ENCODE results near the gene AREL1. TPM values are rescaled to one million over a fixed set of nuclear protein-coding genes. Genes with fewer than 3 reads are reported as not detected.
"Not testable (repeated sequence)": the region's sequence is repeated elsewhere in the genome, so short reads cannot be mapped to it uniquely, and the experiment has no call there.

The AREL1 gene, protein sequence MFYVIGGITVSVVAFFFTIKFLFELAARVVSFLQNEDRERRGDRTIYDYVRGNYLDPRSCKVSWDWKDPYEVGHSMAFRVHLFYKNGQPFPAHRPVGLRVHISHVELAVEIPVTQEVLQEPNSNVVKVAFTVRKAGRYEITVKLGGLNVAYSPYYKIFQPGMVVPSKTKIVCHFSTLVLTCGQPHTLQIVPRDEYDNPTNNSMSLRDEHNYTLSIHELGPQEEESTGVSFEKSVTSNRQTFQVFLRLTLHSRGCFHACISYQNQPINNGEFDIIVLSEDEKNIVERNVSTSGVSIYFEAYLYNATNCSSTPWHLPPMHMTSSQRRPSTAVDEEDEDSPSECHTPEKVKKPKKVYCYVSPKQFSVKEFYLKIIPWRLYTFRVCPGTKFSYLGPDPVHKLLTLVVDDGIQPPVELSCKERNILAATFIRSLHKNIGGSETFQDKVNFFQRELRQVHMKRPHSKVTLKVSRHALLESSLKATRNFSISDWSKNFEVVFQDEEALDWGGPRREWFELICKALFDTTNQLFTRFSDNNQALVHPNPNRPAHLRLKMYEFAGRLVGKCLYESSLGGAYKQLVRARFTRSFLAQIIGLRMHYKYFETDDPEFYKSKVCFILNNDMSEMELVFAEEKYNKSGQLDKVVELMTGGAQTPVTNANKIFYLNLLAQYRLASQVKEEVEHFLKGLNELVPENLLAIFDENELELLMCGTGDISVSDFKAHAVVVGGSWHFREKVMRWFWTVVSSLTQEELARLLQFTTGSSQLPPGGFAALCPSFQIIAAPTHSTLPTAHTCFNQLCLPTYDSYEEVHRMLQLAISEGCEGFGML
- total RNA-seq, result 10 to 100 TPM; 29.1 to 29.5 TPM

DNA sequence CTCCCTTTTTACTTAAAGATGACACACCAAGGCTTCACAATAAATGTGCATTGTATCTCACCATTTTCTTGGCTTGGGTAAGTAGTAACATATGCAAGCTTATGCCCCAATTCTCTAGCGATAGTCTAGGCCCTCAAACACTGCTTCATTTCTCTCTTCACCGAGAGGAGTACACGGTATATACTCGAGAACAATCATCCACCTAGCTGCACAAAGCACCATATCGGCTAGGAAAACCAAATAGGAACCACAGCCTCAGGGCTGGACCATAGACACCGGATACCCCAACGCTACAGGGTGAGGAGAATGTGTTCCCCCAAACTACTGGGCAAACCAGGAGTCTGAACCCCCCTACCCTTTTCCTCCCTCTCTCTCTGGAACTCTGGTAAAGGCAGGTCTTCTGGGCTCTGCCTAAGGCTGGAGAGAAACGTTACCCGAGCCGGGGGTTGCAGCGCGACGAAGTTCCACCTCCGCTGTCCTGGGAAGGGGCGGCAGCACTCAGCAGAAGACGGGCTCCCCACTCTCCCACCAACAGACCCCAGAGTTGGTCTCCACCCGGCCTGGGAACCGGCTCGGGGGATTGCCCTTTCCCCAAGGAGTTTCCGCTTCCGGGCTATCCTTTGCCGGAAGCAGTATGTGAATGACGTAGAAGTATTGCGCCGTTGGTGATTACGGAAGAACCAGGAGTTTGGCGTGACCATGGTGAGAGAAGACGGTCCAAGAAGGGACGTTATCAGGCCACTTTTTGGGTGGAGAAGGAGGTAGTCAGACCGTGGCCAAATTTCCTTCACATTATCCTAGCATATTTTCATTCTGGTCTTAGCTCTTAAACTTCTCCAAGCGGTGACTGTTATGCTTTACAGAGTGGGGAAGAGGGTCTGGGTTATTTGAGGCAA lies at the start of gene AREL1, which contains the start of gene FCF1:
AREL1 (minus strand) TSS at position 582 of the 896 bp plus-strand sequence. CDS start 27,465 bp downstream, outside the sequence.
FCF1 (plus strand) TSS at position 646 of the 896 bp plus-strand sequence; CDS start at position 700, 54 bp downstream.
- DNase-seq, result peak; percentile 93
- Mint-ChIP-seq H3K4me1 (ENCODE audit: low read depth) (peaks cover 47% of the 10 kb centered on the region), H3K27ac (peak within 1 kb of the TSS; percentile 90), H3K9me3 (no peaks in the 10 kb centered on the region), H3K27me3 (ENCODE audit: low read depth) (no peaks in the 10 kb centered on the region), H3K4me3 (peak within 1 kb of the TSS; percentile 97), H3K36me3 (ENCODE audit: low read depth) (peaks cover 18% of the 10 kb centered on the region)
- CTCF ChIA-PET, result no interaction called here
- intact Hi-C loops (cut with micrococcal nuclease), result loop anchor here (1.0 to 5.0 kb wide), 4 partner anchors 51 to 464 kb away; partner anchors contain the start of genes TMED10 and YLPM1

DNA sequence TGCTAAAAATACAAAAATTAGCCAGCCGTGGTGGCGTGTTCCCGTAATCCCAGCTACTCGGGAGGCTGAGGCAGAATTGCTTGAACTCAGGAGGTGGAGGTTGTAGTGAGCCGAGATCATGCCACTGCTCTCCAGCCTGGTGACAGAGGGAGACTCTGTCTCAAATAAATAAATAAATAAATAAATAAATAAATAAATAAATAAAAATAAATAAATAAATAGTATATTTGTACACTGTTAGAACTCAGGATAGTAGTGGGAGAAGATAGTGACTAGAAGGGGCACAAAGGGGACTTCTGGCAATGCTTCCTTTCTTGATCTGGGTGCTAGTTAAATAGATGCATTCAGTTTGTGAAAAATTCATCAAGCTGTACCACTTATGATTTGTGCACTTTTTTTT lies 45.6 kb upstream of the AREL1 start:
- H3K4me3 Mint-ChIP-seq; H3K9me3 Mint-ChIP-seq; H3K27ac Mint-ChIP-seq; DNase-seq; H3K36me3 Mint-ChIP-seq (ENCODE audit: low read depth); H3K27me3 Mint-ChIP-seq (ENCODE audit: low read depth); intact Hi-C loops (cut with micrococcal nuclease); CTCF ChIA-PET: not testable (repeated sequence)
- peaks cover 11% of the 10 kb centered on the region for H3K4me1 Mint-ChIP-seq (ENCODE audit: low read depth)

DNA sequence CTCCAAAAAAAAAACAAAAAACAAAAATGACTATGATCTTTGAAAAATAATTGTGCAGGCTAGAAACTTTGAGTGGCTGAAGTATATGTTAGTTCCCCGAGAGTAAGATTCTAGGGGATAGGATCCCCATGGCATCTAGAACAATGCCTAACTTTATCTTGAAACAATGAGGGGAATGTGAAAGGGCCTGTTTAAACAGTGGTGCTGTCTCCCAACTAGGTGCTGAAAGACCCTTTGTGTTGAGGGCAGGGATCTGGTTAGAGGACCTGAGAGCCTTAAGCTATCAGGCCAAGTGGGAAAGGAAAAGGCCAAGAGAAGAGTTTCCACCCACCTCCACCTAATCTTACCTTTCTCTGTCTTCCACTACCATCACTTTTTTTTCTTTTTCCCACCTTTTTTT lies 43.4 kb upstream of the AREL1 start:
- CTCF ChIA-PET, result no interaction called here

DNA sequence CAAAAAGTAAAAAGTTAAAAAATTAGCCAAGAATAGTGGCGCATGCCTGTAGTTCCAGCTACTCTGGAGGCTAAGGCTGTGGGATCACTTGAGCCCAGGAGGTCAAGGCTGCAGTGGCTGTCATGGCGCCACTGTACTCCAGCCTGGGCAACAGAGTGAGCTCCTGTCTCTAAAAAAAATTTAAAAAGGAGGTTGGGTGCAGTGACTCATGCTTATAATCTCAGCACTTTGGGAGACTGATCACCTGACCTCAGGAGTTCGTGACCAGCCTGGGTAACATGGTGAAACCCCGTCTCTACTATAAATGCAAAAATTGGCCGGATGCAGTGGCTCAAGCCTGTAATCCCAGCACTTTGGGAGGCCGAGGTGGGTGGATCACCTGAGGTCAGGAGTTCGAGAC lies 42.0 kb upstream of the AREL1 start:
- intact Hi-C loops (cut with micrococcal nuclease), result no loop called here
- CTCF ChIA-PET, result no interaction called here
- Mint-ChIP-seq H3K27me3 (ENCODE audit: low read depth) (no peaks in the 10 kb centered on the region), H3K4me3 (no peak overlapping the region), H3K36me3 (ENCODE audit: low read depth) (peaks cover 2% of the 10 kb centered on the region), H3K9me3 (peaks cover 7% of the 10 kb centered on the region), H3K27ac (no peak overlapping the region), H3K4me1 (ENCODE audit: low read depth) (no peaks in the 10 kb centered on the region)
- DNase-seq, result no peak

More for the DNA sequence above, 43.4 kb upstream of the AREL1 start:
- intact Hi-C loops (cut with micrococcal nuclease), result no loop called here
- Mint-ChIP-seq H3K4me1 (ENCODE audit: low read depth) (peaks cover under 1% of the 10 kb centered on the region), H3K9me3 (peaks cover 7% of the 10 kb centered on the region), H3K27me3 (ENCODE audit: low read depth) (no peaks in the 10 kb centered on the region), H3K27ac (no peak overlapping the region), H3K36me3 (ENCODE audit: low read depth) (peaks cover 2% of the 10 kb centered on the region), H3K4me3 (no peak overlapping the region)
- no peak for DNase-seq

DNA sequence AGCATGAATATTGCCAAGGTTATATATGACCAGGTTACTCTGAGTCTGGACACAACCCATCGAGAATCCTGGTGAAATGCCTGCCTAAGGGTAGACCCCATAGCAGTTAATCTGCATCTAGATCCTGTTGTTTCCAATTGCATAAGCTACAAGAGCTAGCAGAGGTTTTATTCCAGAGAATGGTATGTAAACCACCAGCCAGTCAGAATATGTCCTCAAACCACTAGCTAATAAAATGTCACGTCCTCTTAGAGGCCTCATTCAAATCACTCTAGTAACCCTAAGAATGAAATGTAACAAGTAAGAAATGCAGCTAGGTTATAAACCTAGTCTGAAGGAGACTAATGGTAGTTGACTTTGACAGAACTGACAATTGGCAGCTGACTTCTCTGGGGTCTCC lies 41.3 kb upstream of the AREL1 start:
- Mint-ChIP-seq H3K4me1 (ENCODE audit: low read depth) (no peaks in the 10 kb centered on the region), H3K27ac (no peak overlapping the region), H3K4me3 (no peak overlapping the region), H3K27me3 (ENCODE audit: low read depth) (no peaks in the 10 kb centered on the region), H3K36me3 (ENCODE audit: low read depth) (peaks cover 2% of the 10 kb centered on the region), H3K9me3 (peaks cover 7% of the 10 kb centered on the region)
- DNase-seq, result no peak
- CTCF ChIA-PET, result no interaction called here
- intact Hi-C loops (cut with micrococcal nuclease), result no loop called here

DNA sequence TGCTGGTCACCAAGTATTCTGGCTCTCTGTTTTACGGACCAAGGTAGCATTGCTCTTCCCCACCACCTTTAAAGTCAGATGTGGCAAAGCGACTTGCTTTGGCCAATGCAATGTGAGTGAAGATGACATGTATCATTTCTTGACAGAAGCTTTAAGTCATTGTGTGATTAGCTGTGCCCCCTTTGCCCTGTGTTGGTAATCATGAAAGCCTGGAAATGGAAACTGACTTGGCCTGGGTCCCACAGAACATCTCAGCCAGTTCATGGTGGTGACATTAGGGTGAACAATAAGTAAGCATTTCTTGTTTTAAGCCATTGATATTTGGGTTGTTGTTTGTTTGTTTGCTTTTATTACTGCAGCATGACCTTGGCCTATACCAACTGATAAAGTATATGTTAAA lies 34.4 kb upstream of the AREL1 start:
- Mint-ChIP-seq H3K4me3 (no peak overlapping the region), H3K27ac (no peak overlapping the region), H3K36me3 (ENCODE audit: low read depth) (peaks cover 2% of the 10 kb centered on the region), H3K4me1 (ENCODE audit: low read depth) (no peaks in the 10 kb centered on the region), H3K27me3 (ENCODE audit: low read depth) (no peaks in the 10 kb centered on the region), H3K9me3 (peaks cover 3% of the 10 kb centered on the region)
- intact Hi-C loops (cut with micrococcal nuclease), result no loop called here
- no peak for DNase-seq
- CTCF ChIA-PET, result no interaction called here

DNA sequence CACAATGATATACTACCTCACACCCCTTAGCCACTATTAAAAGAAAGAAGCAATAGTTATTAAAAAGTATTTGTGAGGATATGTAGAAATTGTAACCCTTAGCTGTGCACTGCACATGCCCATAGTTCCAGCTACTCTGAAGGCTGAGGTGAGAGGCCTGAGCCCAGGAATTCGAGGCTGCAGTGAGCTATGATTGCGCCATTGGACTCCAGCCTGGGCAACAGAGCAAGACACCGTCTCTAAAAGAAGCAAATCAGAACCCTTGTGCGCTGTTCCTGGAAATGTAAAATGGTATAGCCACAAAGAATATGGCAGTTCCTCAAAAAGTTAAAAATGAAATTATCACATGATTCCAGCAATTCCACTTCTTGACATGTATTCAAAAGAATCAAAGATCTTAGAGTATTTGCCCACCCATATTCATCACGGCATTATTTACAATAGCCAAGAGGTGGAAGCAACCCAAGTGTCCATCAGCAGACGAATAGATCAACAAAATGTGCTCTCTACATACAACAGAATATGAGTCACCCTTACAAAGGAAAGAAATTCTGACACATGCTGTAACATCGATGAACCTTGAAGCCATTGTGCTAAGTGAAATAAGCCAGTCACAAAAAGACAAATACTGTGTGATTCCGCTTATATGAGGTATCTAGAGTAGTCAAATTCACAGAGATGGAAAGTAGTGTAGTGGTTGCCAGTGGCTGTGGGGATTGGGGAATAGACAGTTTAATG lies 26.6 kb upstream of the AREL1 start:
- no peaks in the 10 kb centered on the region for H3K27me3 Mint-ChIP-seq (ENCODE audit: low read depth)
- no peak overlapping the region for H3K4me3 Mint-ChIP-seq
- intact Hi-C loops (cut with micrococcal nuclease), result no loop called here

DNA sequence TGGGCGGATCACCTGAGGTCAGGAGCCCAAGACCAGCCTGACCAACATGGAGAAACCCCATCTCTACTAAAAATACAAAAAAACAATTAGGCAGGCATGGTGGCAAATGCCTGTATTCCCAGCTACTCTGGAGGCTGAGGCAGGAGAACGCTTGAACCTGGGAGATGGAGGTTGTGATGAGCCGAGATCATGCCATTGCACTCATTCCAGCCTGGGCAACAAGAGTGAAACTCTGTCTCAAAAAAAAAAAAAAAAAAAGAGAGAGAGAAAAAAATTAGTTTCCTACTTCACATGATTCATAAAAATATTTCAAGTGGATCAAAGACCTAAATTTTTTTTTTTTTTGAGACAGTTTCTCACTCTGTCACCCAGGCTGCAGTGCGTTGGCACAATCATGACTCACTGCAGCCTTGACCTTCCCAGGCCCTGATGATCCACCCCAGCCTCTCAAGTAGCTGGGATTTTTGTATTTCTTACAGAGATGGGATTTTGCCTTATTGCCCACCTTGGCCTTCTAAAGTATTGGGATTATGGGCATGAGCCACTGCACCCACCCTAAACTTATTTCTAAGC lies 25.0 kb upstream of the AREL1 start:
- peak; percentile 20 for DNase-seq
- H3K4me1 Mint-ChIP-seq (ENCODE audit: low read depth), result no peaks in the 10 kb centered on the region
- H3K27me3 Mint-ChIP-seq (ENCODE audit: low read depth), result no peaks in the 10 kb centered on the region
- H3K9me3 Mint-ChIP-seq, result no peaks in the 10 kb centered on the region
- CTCF ChIA-PET, result no interaction called here
- intact Hi-C loops (cut with micrococcal nuclease), result no loop called here
- no peak overlapping the region for H3K27ac Mint-ChIP-seq
- peaks cover 30% of the 10 kb centered on the region for H3K36me3 Mint-ChIP-seq (ENCODE audit: low read depth)
- no peak overlapping the region for H3K4me3 Mint-ChIP-seq

More for the DNA sequence above, 26.6 kb upstream of the AREL1 start:
- Mint-ChIP-seq H3K4me1 (ENCODE audit: low read depth) (no peaks in the 10 kb centered on the region), H3K36me3 (ENCODE audit: low read depth) (peaks cover 26% of the 10 kb centered on the region), H3K9me3 (no peaks in the 10 kb centered on the region), H3K27ac (no peak overlapping the region)
- DNase-seq, result no peak
- CTCF ChIA-PET, result no interaction called here

DNA sequence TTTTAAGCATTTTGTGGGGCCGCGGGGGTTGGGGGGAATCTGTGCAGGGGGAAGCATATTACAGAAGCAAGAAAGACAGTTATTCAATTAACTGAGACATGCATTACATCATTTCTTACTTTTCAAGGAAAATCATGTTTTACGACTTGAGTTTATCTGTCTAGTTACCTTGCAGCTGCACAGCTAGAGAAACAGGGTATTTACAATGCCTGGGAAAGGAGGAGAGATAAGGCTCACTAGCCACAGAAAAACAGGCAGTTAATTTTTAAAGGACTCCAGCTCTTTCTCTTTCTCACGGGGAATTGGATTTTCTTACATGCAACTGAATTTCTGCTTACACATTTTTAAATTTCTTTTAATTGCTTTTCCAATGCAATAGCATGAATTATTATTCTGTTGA lies 22.2 kb upstream of the AREL1 start:
- no peaks in the 10 kb centered on the region for H3K4me1 Mint-ChIP-seq (ENCODE audit: low read depth)
- H3K27me3 Mint-ChIP-seq (ENCODE audit: low read depth), result no peaks in the 10 kb centered on the region
- intact Hi-C loops (cut with micrococcal nuclease), result no loop called here
- H3K27ac Mint-ChIP-seq, result no peak overlapping the region
- H3K36me3 Mint-ChIP-seq (ENCODE audit: low read depth), result peaks cover 30% of the 10 kb centered on the region
- no peak overlapping the region for H3K4me3 Mint-ChIP-seq
- CTCF ChIA-PET, result interaction anchor here (0.6 to 0.9 kb wide), 3 partner anchors 18 to 169 kb away, joined by 3 to 4 read pairs (median 3); no protein-coding TSS in a partner anchor
- H3K9me3 Mint-ChIP-seq, result no peaks in the 10 kb centered on the region
- DNase-seq, result no peak

DNA sequence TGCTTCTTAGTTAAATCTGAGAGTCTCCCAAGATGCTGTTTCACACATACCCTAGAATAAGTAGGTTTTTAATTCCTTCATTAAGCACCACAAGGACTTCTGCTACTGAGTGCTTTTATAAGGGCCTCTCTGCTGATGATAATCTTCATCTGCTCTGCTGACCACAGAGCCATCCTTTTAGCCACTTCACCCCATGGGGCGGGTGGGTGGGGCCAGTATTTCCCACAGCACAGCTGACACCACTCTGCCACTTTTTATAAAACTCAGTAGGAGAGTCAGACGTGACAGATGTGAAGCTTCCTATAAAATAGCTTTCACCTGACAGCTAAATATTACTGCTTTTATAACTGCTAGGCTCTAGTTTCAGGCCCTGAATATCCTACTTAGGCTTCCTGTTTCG lies 20.3 kb upstream of the AREL1 start:
- H3K27ac Mint-ChIP-seq, result no peak overlapping the region
- CTCF ChIA-PET, result no interaction called here
- peaks cover 22% of the 10 kb centered on the region for H3K36me3 Mint-ChIP-seq (ENCODE audit: low read depth)
- H3K9me3 Mint-ChIP-seq, result no peaks in the 10 kb centered on the region
- intact Hi-C loops (cut with micrococcal nuclease), result no loop called here
- no peaks in the 10 kb centered on the region for H3K4me1 Mint-ChIP-seq (ENCODE audit: low read depth)
- no peaks in the 10 kb centered on the region for H3K27me3 Mint-ChIP-seq (ENCODE audit: low read depth)
- no peak for DNase-seq
- no peak overlapping the region for H3K4me3 Mint-ChIP-seq

DNA sequence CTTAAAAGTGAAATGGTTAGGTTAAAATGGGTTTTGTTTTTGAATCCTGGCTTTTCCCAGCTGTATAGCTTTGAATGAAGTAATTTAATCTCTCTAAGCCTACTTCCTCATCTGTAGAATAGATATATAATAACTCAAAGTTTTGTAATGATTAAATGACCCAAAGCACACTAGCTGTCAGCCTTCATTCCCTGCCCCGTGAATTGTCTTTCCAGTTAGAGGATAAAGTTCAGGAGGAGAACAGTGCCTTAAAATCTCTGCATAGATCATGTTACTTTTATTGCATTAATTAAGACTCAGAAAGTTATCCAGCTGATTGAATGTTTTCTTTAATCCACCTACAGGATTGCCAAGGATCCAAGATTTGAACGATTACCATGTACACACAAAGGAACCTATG lies 19.5 kb upstream of the AREL1 start:
- CTCF ChIA-PET, result no interaction called here
- Mint-ChIP-seq H3K27ac (no peak overlapping the region), H3K36me3 (ENCODE audit: low read depth) (peaks cover 22% of the 10 kb centered on the region), H3K27me3 (ENCODE audit: low read depth) (no peaks in the 10 kb centered on the region), H3K4me3 (no peak overlapping the region), H3K9me3 (no peaks in the 10 kb centered on the region), H3K4me1 (ENCODE audit: low read depth) (no peaks in the 10 kb centered on the region)
- intact Hi-C loops (cut with micrococcal nuclease), result no loop called here
- no peak for DNase-seq

Data from activated naive CD4-positive, alpha-beta T cell treated with anti-CD3 and anti-CD28 coated beads for 36 hours (primary cell).